Stimulated activated CD4-positive, alpha-beta T cell treated with anti-CD3 and anti-CD28 coated beads, Interleukin-1b, Interleukin-23, amount 100 ng/mL, for 4 hours (primary cell): ENCODE measurements around the gene LRRC27.
A peak's percentile ranks its signal among the peaks of the same experiment; 100 is the strongest.
"Not testable (repeated sequence)": the region's sequence is repeated elsewhere in the genome, so short reads cannot be mapped to it uniquely, and the experiment has no call there.

Source experiments
- DNase-seq, 2 donors: peaks; one replicate each; pipeline ENCODE4 v3.0.0-alpha.2; 2020; ENCODE audit warnings: low read depth in 2 of 2

Gene LRRC27

DNA sequence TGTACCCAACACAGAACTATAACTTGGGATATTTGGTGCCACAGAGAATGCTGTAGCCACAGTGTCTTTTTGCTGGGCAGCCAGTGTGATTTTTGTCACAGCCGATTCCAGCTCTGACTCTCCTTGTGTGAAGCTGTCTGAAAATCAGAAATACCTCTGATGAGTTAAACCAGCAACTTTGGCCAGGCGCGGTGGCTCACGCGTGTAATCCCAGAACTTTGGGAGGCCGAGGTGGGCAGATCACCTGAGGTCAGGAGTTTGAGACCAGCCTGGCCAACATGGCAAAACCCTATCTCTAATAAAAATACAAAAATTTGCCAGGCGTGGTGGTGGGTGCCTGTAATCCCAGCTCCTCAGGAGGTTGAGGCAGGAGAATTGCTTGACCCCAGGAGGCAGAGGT is 5.9 kb downstream of the LRRC27 start:
- DNase-seq = not testable (repeated sequence)

DNA sequence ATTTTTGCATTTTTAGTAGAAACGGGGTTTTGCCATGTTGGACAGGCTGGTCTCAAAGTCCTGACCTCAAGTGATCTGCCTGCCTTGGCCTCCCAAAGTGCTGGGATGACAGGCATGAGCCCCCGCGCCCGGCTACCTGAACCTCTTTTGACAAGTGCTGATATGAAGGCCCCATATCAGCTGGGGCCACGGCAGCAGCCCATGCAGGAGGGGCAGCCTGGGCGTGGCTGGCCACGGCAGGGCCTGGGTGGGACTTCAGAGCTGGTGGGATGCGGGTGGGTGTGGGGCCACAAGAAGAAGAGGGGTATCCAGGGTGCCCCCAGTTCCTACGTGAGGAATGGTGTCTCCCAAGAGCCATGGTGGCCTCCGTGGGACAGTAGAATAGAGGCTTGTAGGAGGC is 6.9 kb downstream of the LRRC27 start:
- no peak for DNase-seq

DNA sequence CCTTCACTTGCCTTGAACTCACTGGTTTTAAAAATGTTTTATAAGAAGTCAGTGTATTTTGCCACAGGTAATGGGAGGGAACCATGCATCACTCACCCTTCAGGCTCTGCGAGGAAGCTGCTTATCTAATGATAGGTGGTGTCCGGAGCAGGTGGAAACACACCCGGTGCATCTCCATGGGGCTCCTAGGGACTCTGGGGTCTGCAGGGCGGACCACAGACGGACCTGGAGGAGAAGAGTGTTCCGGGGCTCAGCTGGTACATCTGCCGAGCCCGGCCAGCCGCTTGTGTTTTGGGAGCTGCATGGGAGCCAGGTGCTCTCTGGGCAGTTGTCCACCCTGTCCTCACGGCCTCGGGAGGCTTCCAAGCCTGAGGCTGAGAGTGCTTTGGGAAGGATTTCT is 7.3 kb downstream of the LRRC27 start:
- DNase-seq = no peak

DNA sequence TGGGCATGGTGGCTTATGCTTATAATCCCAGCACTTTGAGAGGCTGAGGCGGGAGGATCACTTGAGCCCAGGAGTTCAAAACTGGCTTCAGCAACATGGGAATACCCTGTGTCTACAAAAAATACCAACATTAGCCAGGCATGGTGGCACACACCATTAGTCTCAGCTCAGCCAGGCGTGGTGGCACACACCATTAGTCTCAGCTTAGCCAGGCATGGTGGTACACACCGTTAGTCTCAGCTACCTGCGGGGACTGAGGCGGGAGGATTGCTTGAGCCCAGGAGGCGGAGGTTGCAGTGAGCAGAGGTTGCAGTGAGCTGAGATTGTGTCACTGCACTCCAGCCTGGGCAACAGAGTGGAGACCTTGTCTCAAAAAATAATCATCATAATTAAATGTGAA is 9.0 kb downstream of the LRRC27 start:
- DNase-seq = no peak

DNA sequence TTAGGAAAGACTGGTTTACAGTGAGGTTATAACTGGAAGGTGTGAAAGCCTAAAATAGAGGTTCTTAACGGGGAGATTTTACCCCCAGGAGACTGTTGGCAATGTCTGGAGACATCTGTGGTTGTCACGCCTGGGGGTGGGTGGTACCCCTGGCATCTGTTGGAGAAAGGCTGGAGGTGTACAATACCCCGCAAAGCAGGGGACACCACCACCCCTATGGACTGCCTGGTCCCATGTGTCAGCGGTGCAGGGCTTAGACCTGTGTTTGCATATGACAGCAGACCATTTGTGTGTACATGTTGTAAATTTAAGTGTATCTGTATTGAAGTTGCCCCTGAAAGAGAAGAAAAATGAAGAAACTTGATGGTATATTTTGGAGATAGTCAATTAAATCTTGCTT is 9.8 kb downstream of the LRRC27 start:
- no peak for DNase-seq

DNA sequence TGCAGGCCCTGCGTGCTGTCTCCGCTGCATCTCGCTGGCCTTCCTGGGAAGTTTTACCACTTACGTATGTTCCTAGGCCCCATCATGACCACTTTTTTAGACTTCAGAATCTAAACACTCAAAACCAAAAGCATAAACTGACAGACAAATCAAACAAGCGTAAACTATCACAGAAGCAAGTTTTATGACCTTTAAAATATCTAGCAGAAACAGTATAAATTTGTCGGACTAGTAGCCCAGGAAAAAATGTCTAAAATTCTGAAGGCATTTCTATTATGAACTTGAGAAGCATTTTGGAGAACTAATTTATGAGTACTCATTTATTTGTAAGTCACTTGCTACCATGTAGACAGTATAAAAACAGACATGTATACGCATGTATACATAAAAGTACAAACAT is 10.6 kb downstream of the LRRC27 start:
- no peak for DNase-seq

DNA sequence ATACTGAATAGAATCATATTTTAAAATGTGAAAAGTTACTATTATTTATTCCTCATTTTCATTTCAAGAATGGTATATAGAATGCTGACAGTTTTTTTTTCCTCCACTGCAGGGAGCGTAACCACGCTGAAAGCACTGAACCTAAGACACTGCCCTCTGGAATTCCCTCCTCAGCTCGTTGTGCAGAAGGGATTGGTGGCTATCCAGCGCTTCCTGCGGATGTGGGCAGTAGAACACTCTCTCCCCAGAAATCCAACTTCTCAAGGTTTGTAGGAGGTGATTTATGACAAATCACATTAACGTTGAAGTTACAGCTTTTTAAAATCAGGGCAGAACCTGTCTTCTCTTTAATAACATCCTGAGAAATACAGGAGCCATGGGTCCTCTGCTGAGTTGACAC is 12.4 kb downstream of the LRRC27 start:
- no peak for DNase-seq

DNA sequence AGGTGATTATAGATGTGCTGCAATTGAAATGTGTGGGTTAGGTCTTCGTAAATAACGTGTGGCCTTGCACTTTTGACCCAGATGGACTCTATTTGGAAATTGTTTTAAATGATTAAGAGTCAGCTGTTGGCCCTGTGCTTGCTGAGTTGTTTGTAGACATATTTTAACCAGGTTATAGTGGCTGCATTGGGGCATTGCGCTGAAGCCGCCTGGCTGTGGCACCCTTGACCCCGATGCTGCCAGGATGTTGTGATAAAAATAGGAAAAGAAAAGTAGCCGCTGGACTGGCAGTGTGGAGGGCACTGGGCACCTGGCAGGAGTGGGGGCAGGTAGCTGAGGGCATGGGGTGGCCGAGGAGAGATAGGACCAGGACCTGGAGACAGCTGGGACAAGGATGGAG is 13.4 kb downstream of the LRRC27 start:
- no peak for DNase-seq

DNA sequence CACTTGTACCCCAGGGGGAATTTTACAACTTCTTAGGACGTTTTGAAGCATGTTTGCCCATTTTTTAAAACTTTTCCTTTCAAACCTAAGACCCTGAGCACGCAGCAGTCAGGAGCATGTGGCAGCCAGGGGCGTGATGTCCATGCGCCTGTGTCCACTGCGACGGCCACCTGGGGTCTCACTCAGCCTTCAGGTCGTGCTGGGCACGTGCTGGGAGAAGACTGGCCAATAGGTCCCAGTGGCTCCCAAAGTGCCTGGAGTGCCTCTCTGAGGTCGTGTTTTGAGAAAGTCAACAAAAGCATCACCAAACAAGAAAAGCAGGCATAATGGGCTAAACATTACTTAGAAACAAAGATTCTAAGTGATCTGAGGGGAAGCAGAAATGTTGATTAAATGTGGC is 14.8 kb downstream of the LRRC27 start:
- no peak for DNase-seq

DNA sequence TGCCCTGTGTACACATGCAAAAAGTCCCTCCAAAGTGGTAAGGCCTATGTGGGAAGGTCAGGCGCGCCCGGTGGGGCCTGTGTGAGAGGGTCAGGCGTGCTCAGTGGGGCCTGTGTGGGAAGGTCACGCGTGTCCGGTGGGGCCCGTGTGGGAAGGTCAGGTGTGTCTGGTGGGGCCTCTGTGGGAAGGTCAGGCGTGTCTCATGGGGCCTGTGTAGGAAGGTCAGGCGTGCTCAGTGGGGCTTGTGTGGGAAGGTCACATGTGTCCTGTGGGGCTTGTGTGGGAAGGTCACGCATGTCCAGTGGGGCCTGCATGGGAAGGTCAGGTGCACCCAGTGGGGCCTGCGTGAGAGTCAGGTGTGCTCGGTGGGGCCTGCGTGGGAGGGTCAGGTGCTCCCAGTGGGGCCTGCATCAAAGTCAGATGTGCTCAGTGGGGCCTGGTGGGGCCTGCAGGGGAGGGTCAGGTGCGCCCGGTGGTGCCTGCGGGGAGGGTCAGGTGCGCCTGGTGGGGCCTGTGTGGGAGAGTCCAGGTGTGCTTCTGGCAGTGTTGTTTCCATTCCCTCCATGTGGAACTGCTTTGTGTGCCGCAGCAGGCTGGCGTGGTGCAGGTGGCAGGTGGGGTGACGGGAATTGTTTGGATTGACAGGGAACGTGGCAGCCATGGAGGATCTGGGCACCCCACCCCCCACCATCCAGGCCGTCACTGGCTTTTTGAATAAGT is 15.4 kb downstream of the LRRC27 start:
- no peak for DNase-seq

DNA sequence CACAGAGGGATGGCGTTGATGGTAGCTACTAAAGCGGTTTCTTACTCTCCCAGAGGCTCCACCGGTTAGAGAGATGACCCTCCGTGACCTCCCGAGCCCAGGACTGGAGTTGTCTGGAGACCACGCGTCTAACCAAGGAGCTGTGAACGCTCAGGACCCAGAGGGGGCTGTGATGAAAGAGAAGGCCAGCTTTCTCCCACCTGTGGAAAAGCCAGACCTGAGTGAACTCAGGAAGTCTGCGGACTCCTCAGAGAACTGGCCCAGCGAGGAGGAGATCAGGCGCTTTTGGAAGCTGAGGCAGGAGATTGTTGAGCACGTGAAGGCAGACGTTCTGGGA is 15.9 kb downstream of the LRRC27 start:
- DNase-seq = no peak

DNA sequence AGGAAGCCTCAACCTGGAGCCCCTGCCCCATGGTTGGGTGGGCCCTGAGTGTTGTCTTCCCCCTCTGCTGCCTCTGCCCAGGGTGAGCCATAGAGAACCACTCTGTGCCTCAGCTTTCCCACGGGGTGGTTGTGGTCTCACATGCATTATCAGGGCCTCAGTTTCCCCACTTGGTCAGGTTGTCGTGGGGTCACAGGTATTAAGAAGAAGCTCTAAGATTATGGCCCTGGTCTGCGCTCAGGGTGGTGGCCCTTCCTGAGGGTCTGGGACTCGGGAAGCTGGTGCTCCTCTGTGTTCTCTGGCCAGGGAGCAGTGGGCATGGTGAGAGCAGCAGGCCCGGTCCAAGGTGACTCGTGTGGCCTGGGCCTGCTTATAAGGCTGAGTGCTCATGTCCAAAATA is 17.8 kb downstream of the LRRC27 start:
- DNase-seq = no peak

DNA sequence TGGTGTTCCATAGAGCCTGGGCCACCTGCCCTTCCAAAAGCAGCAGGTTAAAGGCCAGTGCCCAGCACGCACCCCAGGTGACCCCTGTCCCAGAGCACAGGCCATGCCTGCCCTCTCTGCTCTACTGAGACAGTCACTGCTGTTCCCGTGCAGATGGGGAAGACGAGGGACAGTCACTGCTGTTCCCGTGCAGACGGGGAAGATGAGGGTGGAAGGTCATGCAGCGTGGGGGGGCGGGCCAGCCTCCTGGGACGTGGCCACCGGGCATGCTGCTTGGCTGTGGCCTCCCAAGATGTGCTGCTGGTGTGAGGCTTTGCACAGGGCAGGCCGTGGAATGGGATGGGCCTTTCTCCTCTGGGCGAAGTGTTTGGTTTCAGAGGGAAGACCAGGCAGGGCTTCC is 18.4 kb downstream of the LRRC27 start:
- no peak for DNase-seq

DNA sequence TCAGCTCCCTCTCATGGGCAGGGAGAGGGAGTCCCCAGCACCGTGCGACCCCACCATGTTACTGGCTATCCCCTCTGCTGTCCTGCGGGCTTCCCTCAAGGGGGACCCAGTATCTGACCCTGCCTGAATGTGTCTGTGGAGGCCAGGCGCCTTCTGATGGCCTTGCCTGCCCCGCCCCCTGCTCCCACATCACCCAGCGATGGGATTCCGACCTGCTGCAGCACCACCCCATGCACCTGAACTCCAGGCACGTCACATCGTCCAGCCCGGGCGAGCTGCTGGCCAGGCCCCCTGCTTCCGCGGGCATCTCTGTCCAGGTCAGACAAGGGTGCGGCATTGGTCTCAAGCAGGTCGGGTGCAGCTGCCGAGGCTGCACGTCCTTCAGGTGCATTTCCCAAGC is 19.0 kb downstream of the LRRC27 start:
- DNase-seq = no peak

DNA sequence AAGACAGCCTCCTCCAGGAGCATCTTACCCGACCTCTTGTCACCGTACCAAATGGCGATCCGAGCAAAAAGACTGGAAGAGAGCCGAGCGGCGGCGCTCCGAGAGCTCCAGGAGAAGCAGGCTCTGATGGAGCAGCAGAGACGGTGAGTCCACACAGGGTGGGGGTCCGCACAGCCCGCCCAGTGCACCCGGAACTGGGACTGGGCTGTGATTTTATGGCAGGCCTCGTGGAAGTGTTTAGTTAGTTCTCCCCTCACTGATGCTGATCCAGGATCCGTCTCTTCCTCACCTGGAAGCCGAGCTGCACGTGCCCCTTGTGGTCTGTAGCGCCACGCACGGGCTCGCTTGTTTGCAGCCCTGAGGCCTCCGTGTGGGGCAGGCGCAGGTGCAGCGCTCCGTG is 19.6 kb downstream of the LRRC27 start:
- DNase-seq = no peak

DNA sequence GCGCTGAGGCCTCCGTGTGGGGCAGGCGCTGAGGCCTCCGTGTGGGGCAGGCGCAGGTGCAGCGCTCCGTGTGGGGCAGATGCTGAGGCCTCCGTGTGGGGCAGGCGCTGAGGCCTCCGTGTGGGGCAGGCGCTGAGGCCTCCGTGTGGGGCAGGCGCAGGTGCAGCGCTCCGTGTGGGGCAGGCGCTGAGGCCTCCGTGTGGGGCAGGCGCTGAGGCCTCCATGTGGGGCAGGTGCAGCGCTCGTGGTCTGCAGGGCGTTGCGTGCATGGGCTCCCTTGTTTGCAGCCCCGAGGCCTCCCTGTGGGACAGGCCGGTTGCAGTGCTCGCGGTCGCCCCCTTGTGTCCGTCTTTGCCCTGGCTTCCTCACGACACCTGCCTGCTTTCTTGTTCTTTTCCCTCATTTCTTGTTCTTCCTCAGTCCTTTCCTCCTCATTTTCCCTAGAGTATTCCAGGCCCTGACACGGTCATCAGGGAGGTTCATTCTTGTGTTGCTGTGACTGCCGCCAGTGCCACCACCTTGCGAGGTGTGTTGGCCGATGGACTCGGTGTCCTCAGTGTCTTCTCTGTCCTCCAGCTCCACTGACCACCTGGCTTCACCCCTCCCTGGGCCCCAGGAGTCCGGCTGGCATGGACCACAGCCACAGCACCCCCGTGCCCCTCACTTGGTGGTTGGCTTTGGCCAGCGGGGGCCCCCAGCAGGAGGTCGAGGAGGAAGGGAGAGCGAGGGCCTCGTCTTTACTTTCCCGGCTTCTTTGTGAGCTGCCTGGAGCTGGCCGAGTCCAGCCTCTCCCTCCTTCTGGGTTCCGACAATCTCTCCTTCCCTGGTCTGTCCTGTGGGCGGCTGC is 20.7 kb downstream of the LRRC27 start:
- peak; percentile 78 for DNase-seq

DNA sequence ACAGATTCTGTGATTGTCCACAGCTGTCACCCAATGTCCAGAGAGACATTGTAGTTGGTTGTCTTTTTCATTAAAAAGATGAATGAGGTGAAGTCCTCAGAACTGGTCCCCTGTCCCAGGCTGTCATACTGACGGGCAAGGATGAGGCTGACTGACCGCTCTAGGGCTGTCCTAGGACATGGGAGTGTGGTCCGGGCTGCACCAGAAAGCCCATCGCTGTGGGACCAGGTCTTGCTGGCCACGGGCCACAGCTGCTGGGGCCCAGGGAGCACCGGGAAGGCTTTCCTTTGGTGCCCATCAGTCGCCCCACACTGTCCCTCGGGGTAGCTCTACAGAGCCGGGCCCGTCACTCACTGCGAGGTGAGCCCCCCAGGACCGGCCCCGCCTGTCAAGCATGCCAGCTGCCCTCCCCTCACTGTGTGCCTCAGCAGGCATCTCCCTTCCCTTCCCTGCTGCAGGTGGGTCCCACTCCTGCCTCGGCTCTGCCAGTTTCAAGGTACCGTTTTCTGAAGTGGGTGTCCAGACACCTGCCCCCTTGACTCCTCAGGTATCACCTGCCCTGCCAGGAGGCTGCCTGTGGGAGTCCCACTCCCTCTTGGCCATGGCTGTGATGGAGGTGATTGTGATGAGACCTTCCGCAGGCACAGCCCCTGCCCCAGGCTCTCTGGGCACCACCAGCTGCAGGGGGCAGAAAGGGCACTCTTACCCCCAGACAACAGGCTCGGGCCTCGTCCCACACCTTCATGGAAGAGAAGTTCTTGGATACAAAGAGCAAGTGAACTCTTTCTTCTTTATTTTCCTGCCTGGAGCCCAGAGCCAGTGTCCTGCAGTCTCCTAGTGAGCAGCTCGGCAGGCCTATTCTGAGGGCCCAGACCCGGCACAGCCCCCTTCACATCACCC is 21.7 kb downstream of the LRRC27 start:
- DNase-seq = no peak

DNA sequence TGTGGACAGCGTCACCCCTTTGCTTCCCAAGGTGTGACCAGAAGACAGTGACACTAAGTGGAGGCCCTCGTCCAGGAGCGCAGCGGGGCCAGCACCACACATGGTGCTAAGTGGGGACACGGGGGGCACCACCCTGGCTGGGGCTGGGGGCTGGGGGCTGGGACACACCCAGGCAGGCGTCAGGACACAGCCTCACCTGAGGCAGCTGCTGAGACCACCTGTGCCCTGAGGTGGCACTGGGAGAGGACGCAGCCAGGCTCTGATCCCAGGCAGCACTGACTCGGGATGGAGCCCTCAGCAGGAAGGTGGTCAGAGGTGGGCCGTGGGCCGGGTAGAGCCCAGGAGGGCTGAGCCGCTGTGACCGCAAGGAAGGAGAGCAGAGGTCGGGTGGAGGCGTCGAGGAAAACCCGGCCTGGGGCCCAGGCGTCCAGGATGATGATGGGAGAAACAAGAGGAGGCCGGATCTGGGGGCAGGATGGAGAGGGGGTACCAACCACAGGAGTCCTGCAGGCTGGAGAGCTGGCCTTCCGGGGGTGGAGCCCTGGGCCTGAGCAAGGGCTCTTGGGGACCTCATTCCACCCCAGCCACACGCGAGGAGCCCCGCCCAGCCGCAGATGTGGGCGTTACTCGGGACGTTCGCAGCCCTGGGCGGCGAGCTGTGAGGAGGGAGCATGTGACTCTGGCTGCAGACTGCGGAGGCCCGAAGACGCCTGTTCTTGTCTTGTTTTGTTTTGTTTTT is 22.5 kb downstream of the LRRC27 start:
- no peak for DNase-seq

DNA sequence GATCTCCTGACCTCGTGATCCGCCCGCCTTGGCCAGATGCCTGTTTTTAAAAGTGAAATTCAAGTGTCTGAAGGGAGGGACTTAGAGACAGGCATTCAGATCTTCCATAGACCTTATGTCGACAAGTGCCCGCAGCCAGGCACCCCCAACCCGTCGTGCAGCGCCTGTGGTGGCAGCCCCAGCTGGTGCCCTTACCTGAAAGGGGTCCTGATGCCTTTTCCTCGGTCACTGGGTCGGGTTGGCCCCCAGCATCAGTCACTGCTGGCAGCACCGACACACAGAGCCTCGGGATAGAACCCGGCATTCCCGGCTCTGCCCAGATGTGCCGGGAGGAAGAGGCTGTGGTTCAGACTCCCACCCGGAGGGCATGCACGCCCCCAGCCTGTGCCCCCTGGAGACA is 23.3 kb downstream of the LRRC27 start:
- DNase-seq = no peak

DNA sequence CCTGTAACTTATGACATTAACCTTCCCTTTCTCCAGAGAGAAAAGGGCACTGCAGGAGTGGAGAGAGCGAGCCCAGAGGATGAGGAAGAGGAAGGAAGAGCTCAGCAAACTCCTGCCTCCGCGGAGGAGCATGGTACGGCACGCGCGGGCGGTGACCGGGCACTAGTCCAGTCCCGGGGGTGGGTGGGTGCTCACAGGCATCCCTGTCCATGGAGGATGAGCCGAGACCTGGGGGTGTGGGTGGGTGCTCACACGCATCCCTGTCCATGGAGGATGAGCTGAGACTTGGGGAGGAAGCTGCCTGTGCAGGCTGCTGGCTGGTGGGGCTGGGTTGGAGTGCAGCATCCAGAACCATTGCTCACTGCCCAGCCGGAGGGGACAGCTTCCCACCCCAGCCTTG is 23.8 kb downstream of the LRRC27 start:
- DNase-seq = no peak

DNA sequence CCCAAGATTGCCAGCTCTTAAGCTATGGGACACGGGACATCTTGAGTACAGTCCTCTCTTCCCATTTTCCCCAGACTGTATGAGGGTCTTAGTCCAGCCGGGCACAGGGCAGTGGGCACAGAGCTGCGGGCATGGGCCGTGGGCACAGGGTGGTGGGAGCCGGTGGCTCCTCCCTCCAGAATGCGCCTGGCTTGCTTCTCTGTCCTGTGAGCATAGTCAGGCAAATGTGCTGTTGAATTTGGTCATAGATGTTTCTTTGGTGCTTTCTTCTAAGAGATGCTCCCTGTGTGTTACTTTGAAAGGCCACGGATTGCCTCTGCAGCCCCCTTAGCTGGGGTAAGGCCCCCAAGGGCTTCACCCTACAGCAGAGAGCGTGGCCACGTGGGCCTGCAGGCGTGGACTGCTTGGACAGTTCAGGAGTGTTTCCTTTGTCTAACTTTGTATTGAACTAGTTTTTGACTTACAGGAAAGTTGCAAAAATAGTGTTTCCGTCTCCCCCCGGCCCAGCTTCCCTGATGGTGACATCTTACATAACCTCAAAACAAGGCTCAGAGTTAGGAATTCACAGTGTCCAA is 24.7 kb downstream of the LRRC27 start:
- no peak for DNase-seq
